SK-N-SH treated with all-trans-retinoic acid at 6 μM for 48 hours (cell line): ENCODE results near the gene KIT.

ENCODE experiments used
- CREB5 ChIP-seq: fragments of 250-450 bp; sonication (Bioruptor Pico); IDR thresholded peaks from 2 replicates; pipeline ENCODE4 v1.5.1; 2020; ENCODE audit warnings: low read depth, mild to moderate bottlenecking, moderate library complexity
- ESRRG ChIP-seq: fragments of 250-450 bp; sonication (Bioruptor Pico); IDR thresholded peaks from 2 replicates; pipeline ENCODE4 v1.6.1; 2021; ENCODE audit warnings: mild to moderate bottlenecking
- OSR1 ChIP-seq: fragments of 250-450 bp; sonication (Bioruptor Pico); IDR thresholded peaks from 2 replicates; pipeline ENCODE4 v1.8.0; 2022; ENCODE audit warnings: moderate library complexity, mild to moderate bottlenecking, inconsistent platforms
- PATZ1 ChIP-seq: fragments of 250-450 bp; sonication (Bioruptor Pico); IDR thresholded peaks from 2 replicates; pipeline ENCODE4 v1.8.0; 2020; ENCODE audit warnings: mild to moderate bottlenecking, moderate library complexity, borderline replicate concordance
- POU6F1 ChIP-seq: fragments of 250-450 bp; sonication (Bioruptor Pico); IDR thresholded peaks from 2 replicates; pipeline ENCODE4 v1.8.0; 2021; ENCODE audit warnings: low read depth, mild to moderate bottlenecking, moderate library complexity, borderline replicate concordance
- RARB ChIP-seq: fragments of 250-450 bp; sonication (Bioruptor Pico); IDR thresholded peaks from 2 replicates; pipeline ENCODE4 v1.8.0; 2021; ENCODE audit warnings: mild to moderate bottlenecking, moderate library complexity
- SNAI2 ChIP-seq: fragments of 250-450 bp; sonication (Bioruptor Pico); IDR thresholded peaks from 2 replicates; pipeline ENCODE4 v1.5.0; 2020; ENCODE audit warnings: mild to moderate bottlenecking, moderate library complexity
- TCF4 ChIP-seq: fragments of 250-450 bp; sonication (Bioruptor Pico); IDR thresholded peaks from 2 replicates; pipeline ENCODE4 v1.8.0; 2021; ENCODE audit warnings: mild to moderate bottlenecking, moderate library complexity, borderline replicate concordance
- TOX ChIP-seq: fragments of 250-450 bp; sonication (Bioruptor Pico); IDR thresholded peaks from 2 replicates; pipeline ENCODE4 v1.8.0; 2021; ENCODE audit warnings: mild to moderate bottlenecking, moderate library complexity, borderline replicate concordance
- ZC3H10 ChIP-seq: fragments of 250-450 bp; sonication (Bioruptor Pico); IDR thresholded peaks from 2 replicates; pipeline ENCODE4 v1.5.1; 2021; ENCODE audit warnings: mild to moderate bottlenecking, moderate library complexity
- ZFP3 ChIP-seq: fragments of 250-450 bp; sonication (Bioruptor Pico); IDR thresholded peaks from 2 replicates; pipeline ENCODE4 v1.5.0; 2020; ENCODE audit warnings: mild to moderate bottlenecking, moderate library complexity
- ZFP30 ChIP-seq: fragments of 450-650 bp; formaldehyde crosslinking; IDR thresholded peaks from 2 replicates; pipeline ENCODE4 v1.5.0; 2022; ENCODE audit warnings: mild to moderate bottlenecking, moderate library complexity
- ZNF70 ChIP-seq: fragments of 450-650 bp; formaldehyde crosslinking; IDR thresholded peaks from 2 replicates; pipeline ENCODE4 v1.5.0; 2020; ENCODE audit warnings: mild to moderate bottlenecking, moderate library complexity

GRCh38 chr4:54695788-54696187, 38.0 kb downstream of the KIT start:
- TF ChIP-seq RARB (no peak), ZNF70 (CRISPR knock-in tag) (no peak), CREB5 (no peak), PATZ1 (CRISPR knock-in tag) (no peak), ZC3H10 (no peak), ZFP30 (CRISPR knock-in tag) (no peak), TOX (CRISPR knock-in tag) (no peak), ESRRG (CRISPR knock-in tag) (no peak), OSR1 (CRISPR knock-in tag) (no peak), ZFP3 (no peak), POU6F1 (no peak), SNAI2 (no peak), TCF4 (CRISPR knock-in tag) (no peak)
